Measurements from ENCODE around the gene RTN4R. TPM values are rescaled to one million over a fixed set of nuclear protein-coding genes. Genes with fewer than 3 reads are reported as not detected.

Gene RTN4R
- total and polyA plus RNA-seq, 2 experiments from 2014 or later, result 10.6 to 38.4 TPM

- H3K4me1 ChIP-seq (ENCODE audit: insufficient read depth), result no peaks in the 10 kb centered on the region
- peaks cover 13% of the 10 kb centered on the region; the same call in 1 of the 2 replicates for H3F3A ChIP-seq (replicated peaks; ENCODE audit: low read depth)
- no peak overlapping the region for H3K27ac Mint-ChIP-seq
- TF ChIP-seq EZH2 (IDR thresholded peaks at IDR 0.05; ENCODE audit: low read depth, unreplicated experiment) (no peak), JUNB (IDR thresholded peaks at IDR 0.05; ENCODE audit: unreplicated experiment) (no peak), NANOG (IDR thresholded peaks at IDR 0.05; ENCODE audit: borderline replicate concordance) (no peak), ZNF462 (CRISPR knock-in tag; IDR thresholded peaks at IDR 0.05) (no peak), ETS1 (IDR thresholded peaks at IDR 0.05) (no peak), ZNF331 (CRISPR knock-in tag; IDR thresholded peaks at IDR 0.05; ENCODE audit: low read depth) (no peak)
- no peak for ATAC-seq
- no peak for DNase-seq (ENCODE audit: low spot score)
- no peak overlapping the region for H3K4me3 Mint-ChIP-seq
- peaks cover 11% of the 10 kb centered on the region for H3K9me3 Mint-ChIP-seq
- no peaks in the 10 kb centered on the region for H3K27me3 ChIP-seq (ENCODE audit: insufficient read depth)
- no peak overlapping the region for H3K27ac ChIP-seq (ENCODE audit: low read depth)
- H3K4me1 Mint-ChIP-seq, result peaks cover 2% of the 10 kb centered on the region
- no peak overlapping the region for H2AFZ ChIP-seq
- H4K20me1 ChIP-seq (replicated peaks; ENCODE audit: insufficient read depth), result no peaks in the 10 kb centered on the region
- H3K36me3 Mint-ChIP-seq (ENCODE audit: low read depth), result no peaks in the 10 kb centered on the region; the same call in 2 of the 3 replicates
- peaks cover 12% of the 10 kb centered on the region for H3K27me3 Mint-ChIP-seq (ENCODE audit: insufficient read depth, low read depth, poor library complexity)
- H3K9me2 ChIP-seq (ENCODE audit: insufficient read depth), result no peaks in the 10 kb centered on the region
- H3K4me2 ChIP-seq, result no peak overlapping the region
- H3K79me2 ChIP-seq (replicated peaks; ENCODE audit: insufficient read depth), result no peaks in the 10 kb centered on the region
- H3K4me3 ChIP-seq, result no peak overlapping the region
- no peaks in the 10 kb centered on the region for H3K36me3 ChIP-seq (ENCODE audit: insufficient read depth)
These were observed 40.8 kb downstream of the RTN4R start for GRCh38 chr22:20227363-20227762.
